HG03469 (cell line): ENCODE measurements around the gene SEMA4D.
"Not testable (repeated sequence)": the region's sequence is repeated elsewhere in the genome, so short reads cannot be mapped to it uniquely, and the experiment has no call there.

Experiments
- ATAC-seq: cut with Tn5 transposase; IDR thresholded peaks from one replicate; pipeline ENCODE4 v1.9.1; 2021; ENCODE audit warnings: mild to moderate bottlenecking, moderate library complexity, moderate number of reproducible peaks; ENCODE audit not compliant: unreplicated experiment

SEMA4D gene

GRCh38 chr9:89374176-89374575 is 123.7 kb downstream of the SEMA4D start:
- ATAC-seq, result no peak

GRCh38 chr9:89372979-89373378 is 124.9 kb downstream of the SEMA4D start:
- ATAC-seq, result no peak

- no peak for ATAC-seq
Measured at GRCh38 chr9:89372230-89372816, 125.6 kb downstream of the SEMA4D start.

- not testable (repeated sequence) for ATAC-seq
Measured at GRCh38 chr9:89371791-89372190, 126.1 kb downstream of the SEMA4D start.

- ATAC-seq, result no peak
Measured at GRCh38 chr9:89370593-89370992, 127.3 kb downstream of the SEMA4D start.

GRCh38 chr9:89368978-89369377 is 128.9 kb downstream of the SEMA4D start:
- no peak for ATAC-seq

- ATAC-seq, result no peak
Measured at GRCh38 chr9:89368550-89368949, 129.4 kb downstream of the SEMA4D start.

- ATAC-seq, result no peak
Measured at GRCh38 chr9:89367726-89368437, 130.0 kb downstream of the SEMA4D start.

GRCh38 chr9:89367281-89367680 is 130.6 kb downstream of the SEMA4D start:
- ATAC-seq, result no peak

GRCh38 chr9:89366711-89367110 is 131.2 kb downstream of the SEMA4D start:
- ATAC-seq, result no peak

- ATAC-seq, result no peak
Measured at GRCh38 chr9:89365532-89365912, 132.4 kb downstream of the SEMA4D start.

GRCh38 chr9:89364666-89365531 is 133.0 kb downstream of the SEMA4D start:
- ATAC-seq, result no peak

- no peak for ATAC-seq
Measured at GRCh38 chr9:89363921-89364665, 133.8 kb downstream of the SEMA4D start.

GRCh38 chr9:89363311-89363670 is 134.6 kb downstream of the SEMA4D start:
- ATAC-seq, result no peak

GRCh38 chr9:89362647-89363310 is 135.1 kb downstream of the SEMA4D start:
- ATAC-seq, result no peak

GRCh38 chr9:89361816-89362646 is 135.9 kb downstream of the SEMA4D start:
- ATAC-seq, result no peak

- ATAC-seq, result no peak
Measured at GRCh38 chr9:89361031-89361430, 136.9 kb downstream of the SEMA4D start.

GRCh38 chr9:89360465-89360864 is 137.4 kb downstream of the SEMA4D start:
- ATAC-seq, result no peak

GRCh38 chr9:89359751-89360261 is 138.1 kb downstream of the SEMA4D start:
- ATAC-seq, result no peak

GRCh38 chr9:89358985-89359384 is 138.9 kb downstream of the SEMA4D start:
- ATAC-seq, result no peak
